GM19463 (cell line): ENCODE measurements around the gene PCDH8.

Experiments used
- ATAC-seq: cut with Tn5 transposase; IDR thresholded peaks from one replicate; pipeline ENCODE4 v1.9.1; 2021; ENCODE audit warnings: mild to moderate bottlenecking, moderate library complexity; ENCODE audit not compliant: unreplicated experiment

PCDH8 gene

GRCh38 chr13:52848455-52849195, at the start of gene PCDH8:
Gene PCDH8 (minus strand): TSS chr13:52848640. CDS start chr13:52848436, 204 bp downstream.
- ATAC-seq, result no peak

- ATAC-seq, result peak; percentile 53
These were observed 48.6 kb upstream of the PCDH8 start for GRCh38 chr13:52896827-52897659.

GRCh38 chr13:52894413-52894812, 46.0 kb upstream of the PCDH8 start:
- ATAC-seq, result no peak

GRCh38 chr13:52892925-52893324, 44.5 kb upstream of the PCDH8 start:
- no peak for ATAC-seq

- ATAC-seq, result no peak
These were observed 43.3 kb upstream of the PCDH8 start for GRCh38 chr13:52891706-52892105.

- ATAC-seq, result no peak
These were observed 38.7 kb upstream of the PCDH8 start for GRCh38 chr13:52887165-52887564.

- no peak for ATAC-seq
These were observed 36.7 kb upstream of the PCDH8 start for GRCh38 chr13:52885141-52885540.

- ATAC-seq, result no peak
These were observed 36.1 kb upstream of the PCDH8 start for GRCh38 chr13:52884429-52885010.

- no peak for ATAC-seq
These were observed 34.3 kb upstream of the PCDH8 start for GRCh38 chr13:52882785-52883184.

GRCh38 chr13:52879950-52880741, 31.7 kb upstream of the PCDH8 start:
- ATAC-seq, result no peak

- ATAC-seq, result no peak
These were observed 30.4 kb upstream of the PCDH8 start for GRCh38 chr13:52878831-52879230.

GRCh38 chr13:52870143-52870542, 21.7 kb upstream of the PCDH8 start:
- ATAC-seq, result no peak

- no peak for ATAC-seq
These were observed 21.2 kb upstream of the PCDH8 start for GRCh38 chr13:52869621-52870020.

- no peak for ATAC-seq
These were observed 20.6 kb upstream of the PCDH8 start for GRCh38 chr13:52869050-52869449.

GRCh38 chr13:52868190-52868589, 19.8 kb upstream of the PCDH8 start:
- ATAC-seq, result peak; percentile 50

- ATAC-seq, result no peak
These were observed 16.5 kb upstream of the PCDH8 start for GRCh38 chr13:52864941-52865340.

GRCh38 chr13:52862358-52863206, 14.1 kb upstream of the PCDH8 start:
- ATAC-seq, result no peak

- ATAC-seq, result no peak
These were observed 4.0 kb upstream of the PCDH8 start for GRCh38 chr13:52852444-52852843.

GRCh38 chr13:52851137-52851962, 2.9 kb upstream of the PCDH8 start:
- ATAC-seq, result peak; percentile 80
